Caco-2 (cell line): ENCODE results near the gene TARBP2. TPM values are rescaled to one million over a fixed set of nuclear protein-coding genes. Genes with fewer than 3 reads are reported as not detected.
A peak's percentile ranks its signal among the peaks of the same experiment; 100 is the strongest.
"Not testable (repeated sequence)": the region's sequence is repeated elsewhere in the genome, so short reads cannot be mapped to it uniquely, and the experiment has no call there.

Experiments used
- BruUV-seq: library from RNA; stranded (reverse); fragments of 400-500 nt; replicated peaks from 2 replicates; lab custom pipeline; 2021; lab: Mats Ljungman, UMichigan
- CTCF ChIA-PET: fragments of 300-600 bp; sonication (Branson Sonifier 250); formaldehyde crosslinking; loops from one replicate; lab custom pipeline; 2022; ENCODE audit warnings: antibody characterized with exemption; lab: Charles Lee
- POLR2A ChIA-PET: fragments of 300-600 bp; sonication (Branson Sonifier 250); formaldehyde crosslinking; loops from one replicate; lab custom pipeline; 2022; ENCODE audit warnings: antibody characterized with exemption; lab: Charles Lee
- DNase-seq, 2 experiments: peaks; one replicate each; pipeline versions ENCODE4 v3.0.0 to v3.0.0-alpha.2; 2020 to 2022
- H3K27me3 ChIP-seq: replicated peaks from 2 replicates; pipeline ENCODE4 v1.6.0; 2011; ENCODE audit warnings: low read length; ENCODE audit not compliant: control insufficient read depth, insufficient read depth
- H3K36me3 ChIP-seq: 2 replicates; pipeline ENCODE4 v1.5.1; 2011; ENCODE audit warnings: low read length; ENCODE audit not compliant: control insufficient read depth, insufficient read depth
- H3K4me1 ChIP-seq: fragments of 250-450 bp; sonication (Bioruptor Pico); 2 replicates; pipeline ENCODE4 v1.5.1; 2020; ENCODE audit warnings: mild to moderate bottlenecking
- H3K4me3 ChIP-seq: 2 replicates; pipeline ENCODE4 v1.5.1; 2011; ENCODE audit warnings: low read depth, mild to moderate bottlenecking, control low read depth, low read length
- H3K9me3 ChIP-seq: fragments of 250-450 bp; sonication (Bioruptor Pico); 2 replicates; pipeline ENCODE4 v1.5.1; 2020; ENCODE audit warnings: mild to moderate bottlenecking, moderate library complexity
- H3K27ac Mint-ChIP-seq: one replicate; pipeline ENCODE4 v1.8.0; 2022; ENCODE audit warnings: mixed read lengths; ENCODE audit not compliant: unreplicated experiment
- H3K27me3 Mint-ChIP-seq: one replicate; pipeline ENCODE4 v1.8.0; 2022; ENCODE audit warnings: mixed read lengths; ENCODE audit not compliant: insufficient read depth, unreplicated experiment
- H3K36me3 Mint-ChIP-seq: one replicate; pipeline ENCODE4 v1.8.0; 2022; ENCODE audit warnings: mild to moderate bottlenecking, mixed read lengths; ENCODE audit not compliant: insufficient read depth, unreplicated experiment
- H3K4me1 Mint-ChIP-seq: one replicate; pipeline ENCODE4 v1.8.0; 2022; ENCODE audit warnings: low read depth, mixed read lengths; ENCODE audit not compliant: unreplicated experiment
- H3K4me3 Mint-ChIP-seq: one replicate; pipeline ENCODE4 v1.8.0; 2022; ENCODE audit warnings: mild to moderate bottlenecking, moderate library complexity, mixed read lengths; ENCODE audit not compliant: unreplicated experiment
- H3K9me3 Mint-ChIP-seq: one replicate; pipeline ENCODE4 v1.8.0; 2022; ENCODE audit warnings: mixed read lengths; ENCODE audit not compliant: unreplicated experiment
- CTCF ChIP-seq, 2 experiments: fragments of 200-600 bp in 1 of 2; IDR thresholded peaks; 1 replicate in 1 of 2; 2 replicates in 1 of 2; pipeline versions ENCODE4 v1.5.1 to v1.8.0; 2011 to 2022; ENCODE audit warnings: antibody characterized with exemption in 1 of 2, control low read depth in 1 of 2, inconsistent platforms in 1 of 2, low read depth in 1 of 2, low read length in 1 of 2, mild to moderate bottlenecking in 1 of 2, moderate library complexity in 1 of 2; ENCODE audit not compliant: insufficient read depth in 1 of 2, severe bottlenecking in 1 of 2, unreplicated experiment in 1 of 2
- intact Hi-C: fragments of 100-400 bp; cut with micrococcal nuclease; formaldehyde crosslinking; loops from one replicate; pipeline ENCODE4 v1.10.0; 2022; ENCODE audit not compliant: unreplicated experiment
- total RNA-seq: library from RNA; stranded (reverse); gene quantifications from 2 replicates; pipeline ENCODE4 v1.2.3, GENCODE V29; 2022

TARBP2 gene
- total RNA-seq, 1 experiment from 2014 or later, result 50.7 TPM

- CTCF ChIA-PET, result interaction anchor here (1.3 to 1.8 kb wide), 3 partner anchors 12 to 160 kb away, joined by 7 read pairs; partner anchors contain the start of gene AAAS
- H3K27ac Mint-ChIP-seq, result no peak overlapping the region
- BruUV-seq, result no TSS peak
Observed at GRCh38 chr12:53480491-53481442, 20.3 kb upstream of the TARBP2 start.

GRCh38 chr12:53481458-53481857 is 19.6 kb upstream of the TARBP2 start:
- H3K4me3 Mint-ChIP-seq, H3K9me3 ChIP-seq, H3K4me3 ChIP-seq, H3K4me1 Mint-ChIP-seq, H3K4me1 ChIP-seq, intact Hi-C loops, DNase-seq, H3K27me3 Mint-ChIP-seq, H3K27me3 ChIP-seq, BruUV-seq, H3K36me3 ChIP-seq, H3K9me3 Mint-ChIP-seq: not testable (repeated sequence)
- CTCF ChIA-PET, result interaction anchor here (0.5 to 1.8 kb wide), 8 partner anchors 9 to 204 kb away, joined by 3 to 9 read pairs (median 7); partner anchors contain the start of genes AAAS and TARBP2
- H3K36me3 Mint-ChIP-seq, result peaks cover 98% of the 10 kb centered on the region
- peak overlapping the region; percentile 46 for H3K27ac Mint-ChIP-seq
- POLR2A ChIA-PET, result interaction anchor here (1.1 to 1.3 kb wide), 2 partner anchors 11 to 20 kb away, joined by 4 to 6 read pairs; partner anchors contain the start of gene TARBP2

More at GRCh38 chr12:53480491-53481442, 20.3 kb upstream of the TARBP2 start:
- Mint-ChIP-seq H3K27me3 (no peaks in the 10 kb centered on the region), H3K4me1 (no peaks in the 10 kb centered on the region), H3K9me3 (no peaks in the 10 kb centered on the region), H3K36me3 (peaks cover 98% of the 10 kb centered on the region), H3K4me3 (no peak overlapping the region)
- Histone ChIP-seq H3K27me3 (no peaks in the 10 kb centered on the region), H3K4me1 (no peaks in the 10 kb centered on the region), H3K4me3 (no peak overlapping the region), H3K36me3 (peaks cover 8% of the 10 kb centered on the region), H3K9me3 (no peaks in the 10 kb centered on the region)
- POLR2A ChIA-PET, result interaction anchor here (1.3 kb wide), 1 partner anchor 20 kb away, joined by 6 read pairs; the partner anchor contains the start of gene TARBP2
- DNase-seq, result peak in 1 of 2 experiments; percentile 9
- intact Hi-C loops, result no loop called here
- TF ChIP-seq CTCF (IDR thresholded peaks at IDR 0.05; ENCODE audit: insufficient read depth in 1 of 2, low read depth in 1 of 2, low read length in 1 of 2, severe bottlenecking in 1 of 2, unreplicated experiment in 1 of 2), result no peak

- POLR2A ChIA-PET, result interaction anchor here (1.1 to 1.3 kb wide), 2 partner anchors 10 to 19 kb away, joined by 4 to 6 read pairs; partner anchors contain the start of gene TARBP2
- intact Hi-C loops, result loop anchor here (1.0 kb wide), 1 partner anchor 26 kb away; no protein-coding TSS in a partner anchor
- H3K27ac Mint-ChIP-seq, result peak overlapping the region; percentile 46
Observed at GRCh38 chr12:53481939-53482586, 19.0 kb upstream of the TARBP2 start.

More at GRCh38 chr12:53481939-53482586, 19.0 kb upstream of the TARBP2 start:
- CTCF ChIA-PET, result interaction anchor here (0.5 to 1.8 kb wide), 10 partner anchors 10 to 204 kb away, joined by 3 to 9 read pairs (median 7); partner anchors contain the start of genes AAAS, MAP3K12 and TARBP2
- BruUV-seq, result no TSS peak
- Mint-ChIP-seq H3K27me3 (no peaks in the 10 kb centered on the region), H3K4me3 (peak overlapping the region; percentile 10), H3K9me3 (no peaks in the 10 kb centered on the region), H3K4me1 (no peaks in the 10 kb centered on the region), H3K36me3 (peaks cover 98% of the 10 kb centered on the region)
- TF ChIP-seq CTCF (IDR thresholded peaks at IDR 0.05; ENCODE audit: insufficient read depth in 1 of 2, low read depth in 1 of 2, low read length in 1 of 2, severe bottlenecking in 1 of 2, unreplicated experiment in 1 of 2), result peak; percentile 21 to 46
- peak; percentile 37 to 38 for DNase-seq
- H3K4me3 ChIP-seq, result no peak overlapping the region
- no peaks in the 10 kb centered on the region for H3K9me3 ChIP-seq
- H3K4me1 ChIP-seq, result no peaks in the 10 kb centered on the region
- H3K36me3 ChIP-seq, result peaks cover 9% of the 10 kb centered on the region
- no peaks in the 10 kb centered on the region for H3K27me3 ChIP-seq
